Right atrium auricular region (tissue), 2 donors: ENCODE data around the gene LUZP2. TPM values are rescaled to one million over a fixed set of nuclear protein-coding genes. Genes with fewer than 3 reads are reported as not detected.

ENCODE experiments used
- DNase-seq: peaks from one replicate; pipeline ENCODE4 v3.0.0-alpha.2; 2019; ENCODE audit warnings: low spot score
- H3K27ac ChIP-seq, 2 donors: fragments of 200-600 bp; sonication (generic); 1 replicate in 1 of 2; 2 replicates in 1 of 2; pipeline ENCODE4 v1.5.1; 2016 to 2019
- H3K27me3 ChIP-seq, 2 donors: fragments of 200-600 bp; sonication (generic); one replicate each; pipeline versions ENCODE4 v1.5.1 to v1.6.0; 2017 to 2019
- H3K36me3 ChIP-seq: fragments of 200-600 bp; sonication (generic); one replicate; pipeline ENCODE4 v1.5.1; 2016
- H3K4me1 ChIP-seq, 2 donors: fragments of 200-600 bp; sonication (generic); one replicate each; pipeline versions ENCODE4 v1.5.1 to v1.6.0; 2017 to 2019
- H3K4me3 ChIP-seq, 2 donors: fragments of 200-600 bp; sonication (generic); 1 replicate in 1 of 2; 2 replicates in 1 of 2; pipeline ENCODE4 v1.5.1; 2017 to 2019; ENCODE audit warnings: mild to moderate bottlenecking in 1 of 2, moderate library complexity in 1 of 2
- H3K9me3 ChIP-seq, 2 donors: fragments of 200-600 bp; sonication (generic); one replicate each; pipeline ENCODE4 v1.5.1; 2019
- CTCF ChIP-seq, 2 donors: fragments of 200-600 bp; sonication (generic); IDR thresholded peaks; one replicate each; pipeline ENCODE4 v1.5.1; 2019; ENCODE audit warnings: antibody characterized with exemption in 2 of 2
- total RNA-seq, 2 donors: library from RNA; depleted of rRNA; stranded (reverse); fragments of >200 nt; gene quantifications; one replicate each; pipeline ENCODE4 v1.1.0, GENCODE V29; 2016

Gene LUZP2
- total RNA-seq, 2 donors from 2014 or later: 0.19 TPM; not detected in 1

- no peak for DNase-seq
- Histone ChIP-seq H3K27ac (no peak overlapping the region), H3K4me3 (no peak overlapping the region), H3K27me3 (no peaks in the 10 kb centered on the region), H3K36me3 (no peaks in the 10 kb centered on the region), H3K4me1 (no peaks in the 10 kb centered on the region), H3K9me3 (no peaks in the 10 kb centered on the region)
- no peak for TF ChIP-seq CTCF (IDR thresholded peaks at IDR 0.05)
These were observed 183.0 kb downstream of the LUZP2 start for GRCh38 chr11:24679821-24680351.

- Histone ChIP-seq H3K27ac (no peak overlapping the region), H3K4me1 (no peaks in the 10 kb centered on the region), H3K4me3 (no peak overlapping the region), H3K9me3 (no peaks in the 10 kb centered on the region), H3K36me3 (no peaks in the 10 kb centered on the region), H3K27me3 (no peaks in the 10 kb centered on the region)
- no peak for TF ChIP-seq CTCF (IDR thresholded peaks at IDR 0.05)
- DNase-seq: no peak
These were observed 186.7 kb downstream of the LUZP2 start for GRCh38 chr11:24683583-24683982.

GRCh38 chr11:24685821-24686220, 189.0 kb downstream of the LUZP2 start:
- H3K27ac ChIP-seq: no peak overlapping the region
- no peaks in the 10 kb centered on the region for H3K9me3 ChIP-seq
- no peaks in the 10 kb centered on the region for H3K4me1 ChIP-seq
- no peak for TF ChIP-seq CTCF (IDR thresholded peaks at IDR 0.05)
- no peak overlapping the region for H3K4me3 ChIP-seq
- DNase-seq: no peak
- no peaks in the 10 kb centered on the region for H3K27me3 ChIP-seq
- H3K36me3 ChIP-seq: no peaks in the 10 kb centered on the region

- no peak for DNase-seq
- Histone ChIP-seq H3K4me1 (no peaks in the 10 kb centered on the region), H3K4me3 (no peak overlapping the region), H3K27me3 (no peaks in the 10 kb centered on the region), H3K36me3 (no peaks in the 10 kb centered on the region), H3K27ac (no peak overlapping the region), H3K9me3 (no peaks in the 10 kb centered on the region)
- no peak for TF ChIP-seq CTCF (IDR thresholded peaks at IDR 0.05)
These were observed 190.8 kb downstream of the LUZP2 start for GRCh38 chr11:24687531-24688147.

- no peaks in the 10 kb centered on the region for H3K4me1 ChIP-seq
- no peak overlapping the region for H3K4me3 ChIP-seq
- no peaks in the 10 kb centered on the region for H3K36me3 ChIP-seq
- TF ChIP-seq CTCF (IDR thresholded peaks at IDR 0.05): no peak
- no peak for DNase-seq
- H3K27ac ChIP-seq: no peak overlapping the region
- no peaks in the 10 kb centered on the region for H3K27me3 ChIP-seq
- peaks cover 0 to 3% of the 10 kb centered on the region in 2 donors for H3K9me3 ChIP-seq
These were observed 192.1 kb downstream of the LUZP2 start for GRCh38 chr11:24688981-24689380.
